ENCODE results near the gene SYNC. TPM values are rescaled to one million over a fixed set of nuclear protein-coding genes. Genes with fewer than 3 reads are reported as not detected.
A peak's percentile ranks its signal among the peaks of the same experiment; 100 is the strongest.

Gene SYNC
- total and polyA plus RNA-seq, 2 experiments from 2014 or later = not detected

DNA sequence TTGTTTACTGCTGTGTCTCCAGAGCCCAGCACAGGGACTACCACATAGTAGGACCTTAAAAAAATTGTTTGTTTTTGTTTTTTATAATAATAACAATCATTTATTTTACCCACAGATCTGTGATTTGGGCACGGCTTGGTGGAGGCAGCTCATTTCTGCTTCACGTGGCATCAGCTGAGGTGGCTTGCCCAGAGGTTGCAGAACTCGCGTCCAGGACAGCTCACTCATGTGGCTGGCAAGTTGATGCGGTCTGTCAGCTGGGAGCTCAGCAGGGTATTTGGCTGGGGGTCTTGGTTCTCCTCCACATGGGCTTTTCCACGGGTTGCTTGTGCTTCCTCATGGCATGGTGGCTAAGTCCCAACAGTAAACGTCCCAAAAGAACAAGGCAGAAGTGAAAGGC lies 2.9 kb upstream of the SYNC start (continued):
- TF ChIP-seq, protein P1, sequence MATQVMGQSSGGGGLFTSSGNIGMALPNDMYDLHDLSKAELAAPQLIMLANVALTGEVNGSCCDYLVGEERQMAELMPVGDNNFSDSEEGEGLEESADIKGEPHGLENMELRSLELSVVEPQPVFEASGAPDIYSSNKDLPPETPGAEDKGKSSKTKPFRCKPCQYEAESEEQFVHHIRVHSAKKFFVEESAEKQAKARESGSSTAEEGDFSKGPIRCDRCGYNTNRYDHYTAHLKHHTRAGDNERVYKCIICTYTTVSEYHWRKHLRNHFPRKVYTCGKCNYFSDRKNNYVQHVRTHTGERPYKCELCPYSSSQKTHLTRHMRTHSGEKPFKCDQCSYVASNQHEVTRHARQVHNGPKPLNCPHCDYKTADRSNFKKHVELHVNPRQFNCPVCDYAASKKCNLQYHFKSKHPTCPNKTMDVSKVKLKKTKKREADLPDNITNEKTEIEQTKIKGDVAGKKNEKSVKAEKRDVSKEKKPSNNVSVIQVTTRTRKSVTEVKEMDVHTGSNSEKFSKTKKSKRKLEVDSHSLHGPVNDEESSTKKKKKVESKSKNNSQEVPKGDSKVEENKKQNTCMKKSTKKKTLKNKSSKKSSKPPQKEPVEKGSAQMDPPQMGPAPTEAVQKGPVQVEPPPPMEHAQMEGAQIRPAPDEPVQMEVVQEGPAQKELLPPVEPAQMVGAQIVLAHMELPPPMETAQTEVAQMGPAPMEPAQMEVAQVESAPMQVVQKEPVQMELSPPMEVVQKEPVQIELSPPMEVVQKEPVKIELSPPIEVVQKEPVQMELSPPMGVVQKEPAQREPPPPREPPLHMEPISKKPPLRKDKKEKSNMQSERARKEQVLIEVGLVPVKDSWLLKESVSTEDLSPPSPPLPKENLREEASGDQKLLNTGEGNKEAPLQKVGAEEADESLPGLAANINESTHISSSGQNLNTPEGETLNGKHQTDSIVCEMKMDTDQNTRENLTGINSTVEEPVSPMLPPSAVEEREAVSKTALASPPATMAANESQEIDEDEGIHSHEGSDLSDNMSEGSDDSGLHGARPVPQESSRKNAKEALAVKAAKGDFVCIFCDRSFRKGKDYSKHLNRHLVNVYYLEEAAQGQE (IDR thresholded peaks at IDR 0.05; ENCODE audit: unreplicated experiment) = no peak
- TF ChIP-seq POLR2AphosphoS5 (IDR thresholded peaks at IDR 0.05; ENCODE audit: low read depth) = no peak

DNA sequence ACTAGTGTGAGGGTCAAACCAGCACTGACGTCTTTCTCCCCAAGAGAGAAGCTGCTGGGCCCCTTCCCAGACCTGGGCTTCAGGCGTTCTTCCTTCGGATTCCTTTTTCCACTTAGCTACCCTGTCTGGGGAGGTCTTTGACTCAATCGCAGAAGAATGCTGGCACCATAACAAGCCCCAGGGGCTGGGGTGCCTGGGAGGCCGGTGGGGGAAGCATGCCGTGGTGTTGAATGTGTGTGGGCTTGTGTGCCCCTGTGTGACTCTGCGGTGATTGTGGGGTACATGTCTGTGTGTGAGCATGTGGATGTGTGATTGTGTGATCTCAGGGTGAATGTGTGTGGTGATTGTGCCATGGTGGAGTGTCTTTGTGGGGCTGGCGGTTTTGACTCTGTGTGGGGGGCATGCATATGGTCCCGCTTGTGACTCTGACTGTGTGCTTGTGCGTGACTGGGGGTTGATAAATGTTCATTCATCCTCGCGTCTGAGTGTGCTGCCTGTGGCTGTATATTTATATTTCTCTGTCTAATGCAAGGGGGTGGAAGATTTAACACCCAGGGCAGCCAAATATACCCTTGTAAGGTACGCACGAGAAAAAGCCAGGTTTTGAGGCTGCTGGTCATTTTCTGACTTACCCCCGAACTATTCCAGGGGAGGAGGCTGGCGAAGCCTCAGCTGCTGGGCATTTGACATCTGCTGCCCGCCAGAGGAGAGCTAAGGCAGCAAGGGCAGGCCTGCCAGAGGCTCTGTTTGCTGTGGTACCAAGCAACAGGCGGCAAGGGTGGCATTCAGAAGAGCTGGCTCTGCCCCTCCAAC lies 1.1 kb upstream of the SYNC start:
- Histone ChIP-seq H3F3A (replicated peaks; ENCODE audit: low read depth) (peaks cover 11% of the 10 kb centered on the region; the same call in 1 of the 2 replicates), H3K27ac (ENCODE audit: low read depth) (no peak overlapping the region), H3K4me3 (peak overlapping the region; percentile 75), H2AFZ (peak overlapping the region; percentile 85), H3K27me3 (ENCODE audit: insufficient read depth) (peaks cover 39% of the 10 kb centered on the region), H3K79me2 (replicated peaks; ENCODE audit: insufficient read depth) (no peaks in the 10 kb centered on the region), H4K20me1 (replicated peaks; ENCODE audit: insufficient read depth) (no peaks in the 10 kb centered on the region; the same call in 1 of the 2 replicates), H3K9me2 (ENCODE audit: insufficient read depth) (no peaks in the 10 kb centered on the region), H3K4me1 (ENCODE audit: insufficient read depth) (peaks cover 9% of the 10 kb centered on the region), H3K4me2 (peak overlapping the region; percentile 97), H3K36me3 (ENCODE audit: insufficient read depth) (no peaks in the 10 kb centered on the region)
- peak overlapping the region; percentile 39 for H3K4me3 Mint-ChIP-seq
- DNase-seq (ENCODE audit: low spot score) (peak; percentile 53), ATAC-seq (peak; percentile 46)
- peaks cover 32% of the 10 kb centered on the region for H3K27me3 Mint-ChIP-seq (ENCODE audit: insufficient read depth, low read depth, poor library complexity)
- no peaks in the 10 kb centered on the region; the same call in 2 of the 3 replicates for H3K36me3 Mint-ChIP-seq (ENCODE audit: low read depth)
- no peaks in the 10 kb centered on the region for H3K9me3 Mint-ChIP-seq
- H3K27ac Mint-ChIP-seq = no peak overlapping the region
- H3K4me1 Mint-ChIP-seq = peaks cover 12% of the 10 kb centered on the region
- TF ChIP-seq EZH2phosphoT487 (IDR thresholded peaks at IDR 0.05; ENCODE audit: unreplicated experiment) = no peak
- TF ChIP-seq, protein P1 (IDR thresholded peaks at IDR 0.05; ENCODE audit: unreplicated experiment) = no peak
- no peak for TF ChIP-seq NANOG (IDR thresholded peaks at IDR 0.05; ENCODE audit: borderline replicate concordance)
- TF ChIP-seq, protein P2, sequence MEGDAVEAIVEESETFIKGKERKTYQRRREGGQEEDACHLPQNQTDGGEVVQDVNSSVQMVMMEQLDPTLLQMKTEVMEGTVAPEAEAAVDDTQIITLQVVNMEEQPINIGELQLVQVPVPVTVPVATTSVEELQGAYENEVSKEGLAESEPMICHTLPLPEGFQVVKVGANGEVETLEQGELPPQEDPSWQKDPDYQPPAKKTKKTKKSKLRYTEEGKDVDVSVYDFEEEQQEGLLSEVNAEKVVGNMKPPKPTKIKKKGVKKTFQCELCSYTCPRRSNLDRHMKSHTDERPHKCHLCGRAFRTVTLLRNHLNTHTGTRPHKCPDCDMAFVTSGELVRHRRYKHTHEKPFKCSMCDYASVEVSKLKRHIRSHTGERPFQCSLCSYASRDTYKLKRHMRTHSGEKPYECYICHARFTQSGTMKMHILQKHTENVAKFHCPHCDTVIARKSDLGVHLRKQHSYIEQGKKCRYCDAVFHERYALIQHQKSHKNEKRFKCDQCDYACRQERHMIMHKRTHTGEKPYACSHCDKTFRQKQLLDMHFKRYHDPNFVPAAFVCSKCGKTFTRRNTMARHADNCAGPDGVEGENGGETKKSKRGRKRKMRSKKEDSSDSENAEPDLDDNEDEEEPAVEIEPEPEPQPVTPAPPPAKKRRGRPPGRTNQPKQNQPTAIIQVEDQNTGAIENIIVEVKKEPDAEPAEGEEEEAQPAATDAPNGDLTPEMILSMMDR (conservative IDR thresholded peaks at IDR 0.05; ENCODE audit: low read depth in 2 of 2) = no peak
- TF ChIP-seq, protein P3, sequence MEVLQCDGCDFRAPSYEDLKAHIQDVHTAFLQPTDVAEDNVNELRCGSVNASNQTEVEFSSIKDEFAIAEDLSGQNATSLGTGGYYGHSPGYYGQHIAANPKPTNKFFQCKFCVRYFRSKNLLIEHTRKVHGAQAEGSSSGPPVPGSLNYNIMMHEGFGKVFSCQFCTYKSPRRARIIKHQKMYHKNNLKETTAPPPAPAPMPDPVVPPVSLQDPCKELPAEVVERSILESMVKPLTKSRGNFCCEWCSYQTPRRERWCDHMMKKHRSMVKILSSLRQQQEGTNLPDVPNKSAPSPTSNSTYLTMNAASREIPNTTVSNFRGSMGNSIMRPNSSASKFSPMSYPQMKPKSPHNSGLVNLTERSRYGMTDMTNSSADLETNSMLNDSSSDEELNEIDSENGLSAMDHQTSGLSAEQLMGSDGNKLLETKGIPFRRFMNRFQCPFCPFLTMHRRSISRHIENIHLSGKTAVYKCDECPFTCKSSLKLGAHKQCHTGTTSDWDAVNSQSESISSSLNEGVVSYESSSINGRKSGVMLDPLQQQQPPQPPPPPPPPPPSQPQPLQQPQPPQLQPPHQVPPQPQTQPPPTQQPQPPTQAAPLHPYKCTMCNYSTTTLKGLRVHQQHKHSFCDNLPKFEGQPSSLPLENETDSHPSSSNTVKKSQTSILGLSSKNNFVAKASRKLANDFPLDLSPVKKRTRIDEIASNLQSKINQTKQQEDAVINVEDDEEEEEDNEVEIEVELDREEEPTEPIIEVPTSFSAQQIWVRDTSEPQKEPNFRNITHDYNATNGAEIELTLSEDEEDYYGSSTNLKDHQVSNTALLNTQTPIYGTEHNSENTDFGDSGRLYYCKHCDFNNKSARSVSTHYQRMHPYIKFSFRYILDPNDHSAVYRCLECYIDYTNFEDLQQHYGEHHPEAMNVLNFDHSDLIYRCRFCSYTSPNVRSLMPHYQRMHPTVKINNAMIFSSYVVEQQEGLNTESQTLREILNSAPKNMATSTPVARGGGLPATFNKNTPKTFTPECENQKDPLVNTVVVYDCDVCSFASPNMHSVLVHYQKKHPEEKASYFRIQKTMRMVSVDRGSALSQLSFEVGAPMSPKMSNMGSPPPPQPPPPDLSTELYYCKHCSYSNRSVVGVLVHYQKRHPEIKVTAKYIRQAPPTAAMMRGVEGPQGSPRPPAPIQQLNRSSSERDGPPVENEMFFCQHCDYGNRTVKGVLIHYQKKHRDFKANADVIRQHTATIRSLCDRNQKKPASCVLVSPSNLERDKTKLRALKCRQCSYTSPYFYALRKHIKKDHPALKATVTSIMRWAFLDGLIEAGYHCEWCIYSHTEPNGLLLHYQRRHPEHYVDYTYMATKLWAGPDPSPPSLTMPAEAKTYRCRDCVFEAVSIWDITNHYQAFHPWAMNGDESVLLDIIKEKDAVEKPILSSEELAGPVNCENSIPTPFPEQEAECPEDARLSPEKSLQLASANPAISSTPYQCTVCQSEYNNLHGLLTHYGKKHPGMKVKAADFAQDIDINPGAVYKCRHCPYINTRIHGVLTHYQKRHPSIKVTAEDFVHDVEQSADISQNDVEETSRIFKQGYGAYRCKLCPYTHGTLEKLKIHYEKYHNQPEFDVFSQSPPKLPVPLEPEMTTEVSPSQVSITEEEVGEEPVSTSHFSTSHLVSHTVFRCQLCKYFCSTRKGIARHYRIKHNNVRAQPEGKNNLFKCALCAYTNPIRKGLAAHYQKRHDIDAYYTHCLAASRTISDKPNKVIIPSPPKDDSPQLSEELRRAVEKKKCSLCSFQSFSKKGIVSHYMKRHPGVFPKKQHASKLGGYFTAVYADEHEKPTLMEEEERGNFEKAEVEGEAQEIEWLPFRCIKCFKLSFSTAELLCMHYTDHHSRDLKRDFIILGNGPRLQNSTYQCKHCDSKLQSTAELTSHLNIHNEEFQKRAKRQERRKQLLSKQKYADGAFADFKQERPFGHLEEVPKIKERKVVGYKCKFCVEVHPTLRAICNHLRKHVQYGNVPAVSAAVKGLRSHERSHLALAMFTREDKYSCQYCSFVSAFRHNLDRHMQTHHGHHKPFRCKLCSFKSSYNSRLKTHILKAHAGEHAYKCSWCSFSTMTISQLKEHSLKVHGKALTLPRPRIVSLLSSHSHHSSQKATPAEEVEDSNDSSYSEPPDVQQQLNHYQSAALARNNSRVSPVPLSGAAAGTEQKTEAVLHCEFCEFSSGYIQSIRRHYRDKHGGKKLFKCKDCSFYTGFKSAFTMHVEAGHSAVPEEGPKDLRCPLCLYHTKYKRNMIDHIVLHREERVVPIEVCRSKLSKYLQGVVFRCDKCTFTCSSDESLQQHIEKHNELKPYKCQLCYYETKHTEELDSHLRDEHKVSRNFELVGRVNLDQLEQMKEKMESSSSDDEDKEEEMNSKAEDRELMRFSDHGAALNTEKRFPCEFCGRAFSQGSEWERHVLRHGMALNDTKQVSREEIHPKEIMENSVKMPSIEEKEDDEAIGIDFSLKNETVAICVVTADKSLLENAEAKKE (CRISPR knock-in tag; IDR thresholded peaks at IDR 0.05) = no peak
- no peak for TF ChIP-seq POLR2AphosphoS5 (IDR thresholded peaks at IDR 0.05; ENCODE audit: low read depth)
- TF ChIP-seq ZNF114 (CRISPR knock-in tag; IDR thresholded peaks at IDR 0.05) = no peak
- no peak for TF ChIP-seq STAT1 (IDR thresholded peaks at IDR 0.05; ENCODE audit: unreplicated experiment)
